Measurements from ENCODE around the gene SDHB. TPM values are rescaled to one million over a fixed set of nuclear protein-coding genes. Genes with fewer than 3 reads are reported as not detected.

Gene SDHB
- total RNA-seq, 1 experiment from 2014 or later = 70.1 TPM

DNA sequence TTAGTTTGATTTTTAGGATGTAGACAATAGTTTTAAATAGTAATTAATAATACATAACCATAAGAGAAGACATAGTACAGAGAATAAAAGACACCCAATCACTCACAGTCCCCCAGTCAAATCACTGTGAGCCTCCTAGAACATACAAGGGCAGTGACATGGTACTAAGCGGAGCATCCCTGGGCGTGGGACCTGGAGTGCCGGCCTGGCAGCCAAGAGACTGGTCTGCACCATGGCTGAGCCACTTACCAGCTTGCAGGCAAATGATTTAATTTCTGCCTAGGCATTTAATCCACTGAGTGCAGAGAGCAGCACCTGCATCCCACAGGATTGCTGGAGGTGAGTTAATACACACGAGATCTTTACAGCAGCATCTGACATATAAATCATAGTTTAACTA lies 20.4 kb downstream of the SDHB start:
- Mint-ChIP-seq H3K36me3 (ENCODE audit: insufficient read depth, unreplicated experiment) (peaks cover 13% of the 10 kb centered on the region), H3K4me3 (ENCODE audit: low read depth, unreplicated experiment) (no peak overlapping the region), H3K4me1 (ENCODE audit: low read depth, unreplicated experiment) (no peaks in the 10 kb centered on the region), H3K9me3 (ENCODE audit: low read depth, unreplicated experiment) (no peaks in the 10 kb centered on the region), H3K27me3 (ENCODE audit: unreplicated experiment) (no peaks in the 10 kb centered on the region), H3K27ac (ENCODE audit: unreplicated experiment) (no peak overlapping the region)
- BruUV-seq (replicated peaks) = no TSS peak
- TF ChIP-seq, protein P1, sequence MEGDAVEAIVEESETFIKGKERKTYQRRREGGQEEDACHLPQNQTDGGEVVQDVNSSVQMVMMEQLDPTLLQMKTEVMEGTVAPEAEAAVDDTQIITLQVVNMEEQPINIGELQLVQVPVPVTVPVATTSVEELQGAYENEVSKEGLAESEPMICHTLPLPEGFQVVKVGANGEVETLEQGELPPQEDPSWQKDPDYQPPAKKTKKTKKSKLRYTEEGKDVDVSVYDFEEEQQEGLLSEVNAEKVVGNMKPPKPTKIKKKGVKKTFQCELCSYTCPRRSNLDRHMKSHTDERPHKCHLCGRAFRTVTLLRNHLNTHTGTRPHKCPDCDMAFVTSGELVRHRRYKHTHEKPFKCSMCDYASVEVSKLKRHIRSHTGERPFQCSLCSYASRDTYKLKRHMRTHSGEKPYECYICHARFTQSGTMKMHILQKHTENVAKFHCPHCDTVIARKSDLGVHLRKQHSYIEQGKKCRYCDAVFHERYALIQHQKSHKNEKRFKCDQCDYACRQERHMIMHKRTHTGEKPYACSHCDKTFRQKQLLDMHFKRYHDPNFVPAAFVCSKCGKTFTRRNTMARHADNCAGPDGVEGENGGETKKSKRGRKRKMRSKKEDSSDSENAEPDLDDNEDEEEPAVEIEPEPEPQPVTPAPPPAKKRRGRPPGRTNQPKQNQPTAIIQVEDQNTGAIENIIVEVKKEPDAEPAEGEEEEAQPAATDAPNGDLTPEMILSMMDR (IDR thresholded peaks at IDR 0.05; ENCODE audit: unreplicated experiment) = no peak
- DNase-seq = no peak
- CTCF ChIA-PET = no interaction called here
- intact Hi-C loops (cut with micrococcal nuclease; ENCODE audit: unreplicated experiment) = no loop called here

DNA sequence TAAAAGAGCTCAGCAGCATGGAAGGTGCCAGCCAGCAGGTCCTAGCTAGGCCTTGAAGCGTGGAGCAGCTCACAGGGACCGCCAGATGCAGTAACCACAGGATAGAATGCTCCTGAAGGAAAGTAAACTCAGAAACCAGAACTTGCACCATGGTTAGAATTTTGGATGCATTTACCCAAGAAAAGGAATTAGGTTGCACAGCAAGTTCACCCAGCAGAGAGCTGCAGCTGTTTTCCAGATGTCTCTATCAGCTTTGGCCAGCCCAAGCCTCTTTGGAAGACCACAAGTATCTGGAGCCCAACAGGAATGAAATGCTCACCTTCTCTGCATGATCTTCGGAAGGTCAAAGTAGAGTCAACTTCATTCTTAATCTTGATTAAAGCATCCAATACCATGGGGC lies 21.1 kb downstream of the SDHB start:
- CTCF ChIA-PET = no interaction called here
- no peak overlapping the region for H3K27ac Mint-ChIP-seq (ENCODE audit: unreplicated experiment)

DNA sequence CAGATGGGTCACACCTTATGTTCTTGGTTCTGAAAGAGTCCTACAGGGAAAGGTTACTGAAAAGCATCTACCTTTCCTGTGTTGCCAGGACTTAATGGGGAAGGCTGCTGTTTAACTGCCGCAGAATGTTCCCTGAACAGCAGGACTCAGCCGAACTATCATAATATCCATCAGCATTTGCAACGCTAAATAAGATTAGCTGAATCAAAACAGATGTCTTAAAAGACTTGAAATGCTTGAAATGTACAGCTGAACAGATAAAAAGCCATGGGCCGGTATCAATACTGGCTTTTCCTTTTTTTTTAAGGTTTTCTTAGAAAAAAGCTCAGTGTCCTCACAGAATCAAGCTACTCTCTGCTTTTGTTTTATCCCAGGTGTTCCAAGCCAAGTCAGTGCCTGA lies 22.4 kb downstream of the SDHB start:
- no peaks in the 10 kb centered on the region for H3K4me1 Mint-ChIP-seq (ENCODE audit: low read depth, unreplicated experiment)
- no peaks in the 10 kb centered on the region for H3K27me3 Mint-ChIP-seq (ENCODE audit: unreplicated experiment)
- no TSS peak for BruUV-seq (replicated peaks)
- no peak overlapping the region for H3K4me3 Mint-ChIP-seq (ENCODE audit: low read depth, unreplicated experiment)
- TF ChIP-seq, protein P1 (IDR thresholded peaks at IDR 0.05; ENCODE audit: unreplicated experiment) = no peak
- intact Hi-C loops (cut with micrococcal nuclease; ENCODE audit: unreplicated experiment) = no loop called here
- peaks cover 12% of the 10 kb centered on the region for H3K36me3 Mint-ChIP-seq (ENCODE audit: insufficient read depth, unreplicated experiment)
- no peaks in the 10 kb centered on the region for H3K9me3 Mint-ChIP-seq (ENCODE audit: low read depth, unreplicated experiment)
- CTCF ChIA-PET = no interaction called here
- H3K27ac Mint-ChIP-seq (ENCODE audit: unreplicated experiment) = no peak overlapping the region
- DNase-seq = no peak

More for the DNA sequence above, 21.1 kb downstream of the SDHB start:
- TF ChIP-seq, protein P1 (IDR thresholded peaks at IDR 0.05; ENCODE audit: unreplicated experiment) = no peak
- no peaks in the 10 kb centered on the region for H3K27me3 Mint-ChIP-seq (ENCODE audit: unreplicated experiment)
- H3K4me1 Mint-ChIP-seq (ENCODE audit: low read depth, unreplicated experiment) = no peaks in the 10 kb centered on the region
- BruUV-seq (replicated peaks) = no TSS peak
- H3K9me3 Mint-ChIP-seq (ENCODE audit: low read depth, unreplicated experiment) = no peaks in the 10 kb centered on the region
- H3K4me3 Mint-ChIP-seq (ENCODE audit: low read depth, unreplicated experiment) = no peak overlapping the region
- no peak for DNase-seq
- H3K36me3 Mint-ChIP-seq (ENCODE audit: insufficient read depth, unreplicated experiment) = peaks cover 9% of the 10 kb centered on the region
- intact Hi-C loops (cut with micrococcal nuclease; ENCODE audit: unreplicated experiment) = no loop called here

DNA sequence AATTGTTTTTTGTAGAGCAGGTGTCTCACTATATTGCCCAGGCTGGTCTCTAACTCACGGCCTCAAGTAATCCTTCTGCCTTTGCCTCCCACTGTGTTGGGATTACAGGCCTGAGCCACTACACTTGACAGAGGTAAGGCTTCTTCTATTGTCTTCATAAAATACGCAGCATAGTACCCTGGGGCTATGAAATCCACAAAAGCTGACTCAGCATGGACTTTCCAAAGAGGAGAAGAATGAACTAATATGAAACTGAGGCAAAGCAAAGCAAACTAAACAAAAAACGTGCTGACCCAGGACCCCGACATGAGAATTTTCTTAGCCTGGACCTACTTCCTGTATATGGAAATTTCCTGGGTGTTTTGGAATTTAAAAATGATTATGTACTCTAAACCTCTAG lies 23.6 kb downstream of the SDHB start:
- CTCF ChIA-PET = no interaction called here
- Mint-ChIP-seq H3K4me3 (ENCODE audit: low read depth, unreplicated experiment) (no peak overlapping the region), H3K27me3 (ENCODE audit: unreplicated experiment) (no peaks in the 10 kb centered on the region), H3K9me3 (ENCODE audit: low read depth, unreplicated experiment) (no peaks in the 10 kb centered on the region), H3K36me3 (ENCODE audit: insufficient read depth, unreplicated experiment) (peaks cover 12% of the 10 kb centered on the region), H3K27ac (ENCODE audit: unreplicated experiment) (no peak overlapping the region), H3K4me1 (ENCODE audit: low read depth, unreplicated experiment) (no peaks in the 10 kb centered on the region)
- BruUV-seq (replicated peaks) = no TSS peak
- intact Hi-C loops (cut with micrococcal nuclease; ENCODE audit: unreplicated experiment) = no loop called here
- TF ChIP-seq, protein P1 (IDR thresholded peaks at IDR 0.05; ENCODE audit: unreplicated experiment) = no peak
- DNase-seq = no peak
